Measurements from ENCODE around the gene GASK1A.

GRCh38 chr3:43105596-43106292 lies 126.6 kb downstream of the GASK1A start, which contains the start of gene POMGNT2:
- TF ChIP-seq TAF1 (conservative IDR thresholded peaks at IDR 0.05) (no peak), MAX (IDR thresholded peaks at IDR 0.05) (no peak), CTCF (IDR thresholded peaks at IDR 0.05; ENCODE audit: low read depth, low read length, missing input control) (no peak), HNF4G (IDR thresholded peaks at IDR 0.05) (no peak), ZBTB33 (IDR thresholded peaks at IDR 0.05) (no peak), REST (IDR thresholded peaks at IDR 0.05) (no peak), EGR1 (IDR thresholded peaks at IDR 0.05; ENCODE audit: low read depth in 2 of 2) (no peak), ATF3 (IDR thresholded peaks at IDR 0.05) (no peak), FOXA1 (IDR thresholded peaks at IDR 0.05) (no peak), JUND (IDR thresholded peaks at IDR 0.05) (no peak)
